ENCODE measurements around the gene MCF2L2.

- TF ChIP-seq CTCF (IDR thresholded peaks at IDR 0.05 in 8 of 11, conservative IDR thresholded peaks at IDR 0.05 in 3 of 11): no peak
- TF ChIP-seq POLR2A (IDR thresholded peaks at IDR 0.05): no peak
Observed at GRCh38 chr3:183409219-183409618, 19.2 kb downstream of the MCF2L2 start.

All from spleen (tissue), 7 donors.